Subcutaneous abdominal adipose tissue (tissue), 5 donors: Measurements from ENCODE around the gene TK1.

Source experiments
- H3K27ac ChIP-seq: one replicate; pipeline ENCODE4 v1.7.0; 2013; ENCODE audit warnings: low read depth, mild to moderate bottlenecking, inconsistent platforms, low read length, moderate library complexity
- H3K27me3 ChIP-seq, 5 donors: one replicate each; pipeline ENCODE4 v1.7.0; 2013; ENCODE audit warnings: low read length in 5 of 5, inconsistent platforms in 1 of 5; ENCODE audit not compliant: control insufficient read depth in 5 of 5, insufficient read depth in 4 of 5
- H3K36me3 ChIP-seq, 5 donors: one replicate each; pipeline ENCODE4 v1.7.0; 2013; ENCODE audit warnings: low read length in 5 of 5; ENCODE audit not compliant: control insufficient read depth in 5 of 5, insufficient read depth in 5 of 5
- H3K4me1 ChIP-seq, 5 donors: one replicate each; pipeline ENCODE4 v1.7.0; 2013; ENCODE audit warnings: low read length in 5 of 5, mild to moderate bottlenecking in 3 of 5, moderate library complexity in 1 of 5; ENCODE audit not compliant: control insufficient read depth in 5 of 5, insufficient read depth in 5 of 5
- H3K4me3 ChIP-seq, 5 donors: one replicate each; pipeline ENCODE4 v1.7.0; 2013; ENCODE audit warnings: low read length in 5 of 5, low read depth in 1 of 5
- H3K9ac ChIP-seq, 5 donors: one replicate each; pipeline ENCODE4 v1.7.0; 2013; ENCODE audit warnings: low read length in 5 of 5, mild to moderate bottlenecking in 4 of 5, moderate library complexity in 3 of 5
- H3K9me3 ChIP-seq, 5 donors: one replicate each; pipeline ENCODE4 v1.7.0; 2013; ENCODE audit warnings: low read length in 5 of 5; ENCODE audit not compliant: control insufficient read depth in 5 of 5
- donor health status: healthy.
- donor health status: healthy.
- donor health status: healthy.
- donor health status: healthy.
- donor health status: healthy.

The TK1 gene

DNA sequence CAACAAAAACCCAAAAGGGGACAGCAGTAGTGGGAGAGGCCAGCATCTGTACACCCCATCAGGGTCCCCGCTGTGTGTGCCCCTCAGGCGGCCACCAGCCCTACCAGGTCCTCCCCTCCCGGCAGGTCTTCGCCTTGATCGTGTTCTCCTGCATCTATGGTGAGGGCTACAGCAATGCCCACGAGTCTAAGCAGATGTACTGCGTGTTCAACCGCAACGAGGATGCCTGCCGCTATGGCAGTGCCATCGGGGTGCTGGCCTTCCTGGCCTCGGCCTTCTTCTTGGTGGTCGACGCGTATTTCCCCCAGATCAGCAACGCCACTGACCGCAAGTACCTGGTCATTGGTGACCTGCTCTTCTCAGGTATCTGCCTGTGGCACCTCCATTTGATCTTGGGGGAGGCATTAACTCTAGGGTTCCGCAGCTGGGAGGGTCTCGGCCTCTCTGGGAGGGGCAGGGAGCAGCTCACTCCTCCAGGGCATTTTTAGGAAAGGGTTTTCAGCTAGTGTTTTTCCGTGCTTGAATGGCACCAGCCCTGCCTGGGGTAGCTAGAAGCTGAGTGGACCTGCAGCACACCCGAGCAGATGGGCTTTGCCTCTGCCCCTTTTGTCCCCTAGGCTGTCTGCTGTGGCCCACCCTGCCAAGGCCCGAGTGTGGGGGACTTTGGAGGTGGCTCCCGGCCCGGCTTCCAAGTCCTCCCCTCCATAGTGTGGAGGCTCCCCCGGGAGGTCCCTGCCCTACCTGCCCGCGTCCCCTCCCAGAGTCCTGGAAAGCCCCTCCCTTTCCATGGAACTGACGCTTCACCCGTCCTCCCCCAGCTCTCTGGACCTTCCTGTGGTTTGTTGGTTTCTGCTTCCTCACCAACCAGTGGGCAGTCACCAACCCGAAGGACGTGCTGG lies 15.9 kb downstream of the TK1 start:
- Histone ChIP-seq H3K4me3 (no peak overlapping the region), H3K4me1 (peaks cover 8 to 72% (median 53%) of the 10 kb centered on the region in 5 donors), H3K9me3 (no peaks in the 10 kb centered on the region), H3K27ac (no peak overlapping the region), H3K27me3 (no peaks in the 10 kb centered on the region), H3K36me3 (peaks cover 0 to 25% (median 19%) of the 10 kb centered on the region in 5 donors), H3K9ac (no peak overlapping the region)

DNA sequence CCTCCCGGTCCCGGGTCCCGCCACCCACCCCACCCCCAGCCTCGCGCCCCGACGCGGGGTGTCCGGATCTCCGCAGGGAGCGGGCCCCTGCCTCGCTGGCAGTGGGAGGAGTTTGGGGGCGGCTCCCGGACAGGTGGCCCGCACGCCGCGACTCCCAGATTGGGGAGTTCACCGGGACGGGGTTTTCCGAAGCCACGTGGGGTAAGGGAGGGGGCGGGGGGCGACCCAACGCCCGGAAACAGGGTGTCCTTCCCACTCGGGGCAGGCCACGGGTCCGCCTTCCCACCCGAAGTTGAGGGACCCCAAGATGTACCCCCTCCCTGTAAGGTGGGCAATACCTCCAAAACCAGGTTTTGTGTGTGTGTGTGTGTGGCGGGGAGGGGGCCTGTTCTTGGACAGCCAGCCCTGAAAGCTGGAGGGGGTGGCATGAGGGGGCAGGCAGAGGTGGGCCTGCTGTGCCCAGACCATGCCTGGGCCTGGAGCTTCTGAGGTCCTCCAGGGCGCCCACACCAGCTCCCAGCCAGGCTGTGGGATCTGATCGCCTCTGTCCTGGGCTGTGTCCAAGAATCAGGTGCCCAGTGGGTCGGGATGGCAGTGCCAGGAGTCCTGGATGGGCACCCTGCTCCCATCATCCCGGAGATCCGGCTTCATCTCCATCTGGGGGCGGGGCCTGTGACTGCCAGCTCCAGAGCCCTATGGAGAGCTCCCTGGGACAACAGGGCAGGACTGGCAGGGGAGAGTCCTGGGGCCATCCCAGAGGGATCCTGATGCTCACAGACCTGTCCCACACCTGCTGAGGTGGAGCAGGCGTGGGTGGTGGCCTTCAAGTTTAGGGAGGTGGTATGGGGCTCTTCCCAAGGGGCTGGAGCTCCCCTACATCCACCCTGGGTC lies 17.7 kb downstream of the TK1 start:
- Histone ChIP-seq H3K4me3 (peak overlapping the region; percentile 40 to 70 (median 64)), H3K4me1 (peaks cover under 1 to 54% (median 35%) of the 10 kb centered on the region in 5 donors), H3K9me3 (no peaks in the 10 kb centered on the region), H3K36me3 (peaks cover 0 to 25% (median 19%) of the 10 kb centered on the region in 5 donors), H3K27ac (no peak overlapping the region), H3K9ac (peak overlapping the region in 4 of 5 donors; percentile 66 to 74 (median 71)), H3K27me3 (no peaks in the 10 kb centered on the region)

- Histone ChIP-seq H3K9me3 (no peaks in the 10 kb centered on the region), H3K4me1 (peaks cover 0 to 46% (median 28%) of the 10 kb centered on the region in 5 donors), H3K27ac (no peak within 1 kb of the TSS), H3K9ac (peak within 1 kb of the TSS in 4 of 5 donors; percentile 68 to 82 (median 76)), H3K36me3 (peaks cover 0 to 24% (median 19%) of the 10 kb centered on the region in 5 donors), H3K27me3 (no peaks in the 10 kb centered on the region), H3K4me3 (peak within 1 kb of the TSS; percentile 59 to 70 (median 64))
These were observed 18.5 kb downstream of the TK1 start, which contains the start of gene SYNGR2 for GRCh38 chr17:78168242-78168902. TSS of gene SYNGR2 (plus strand) at chr17:78168581. CDS start at chr17:78168617, 36 bp downstream.

GRCh38 chr17:78166416-78166815 lies 20.4 kb downstream of the TK1 start:
- no peak overlapping the region for H3K9ac ChIP-seq
- no peak overlapping the region for H3K4me3 ChIP-seq
- H3K4me1 ChIP-seq: peaks cover 0 to 27% (median 18%) of the 10 kb centered on the region in 5 donors
- H3K27ac ChIP-seq: no peak overlapping the region
- no peaks in the 10 kb centered on the region for H3K27me3 ChIP-seq
- H3K36me3 ChIP-seq: peaks cover 0 to 10% (median 5%) of the 10 kb centered on the region in 5 donors
- H3K9me3 ChIP-seq: no peaks in the 10 kb centered on the region

GRCh38 chr17:78164748-78165607 lies 21.9 kb downstream of the TK1 start:
- Histone ChIP-seq H3K27ac (no peak overlapping the region), H3K4me3 (no peak overlapping the region), H3K9ac (no peak overlapping the region), H3K27me3 (no peaks in the 10 kb centered on the region), H3K9me3 (no peaks in the 10 kb centered on the region), H3K4me1 (peaks cover 0 to 18% (median 16%) of the 10 kb centered on the region in 5 donors), H3K36me3 (no peaks in the 10 kb centered on the region)

DNA sequence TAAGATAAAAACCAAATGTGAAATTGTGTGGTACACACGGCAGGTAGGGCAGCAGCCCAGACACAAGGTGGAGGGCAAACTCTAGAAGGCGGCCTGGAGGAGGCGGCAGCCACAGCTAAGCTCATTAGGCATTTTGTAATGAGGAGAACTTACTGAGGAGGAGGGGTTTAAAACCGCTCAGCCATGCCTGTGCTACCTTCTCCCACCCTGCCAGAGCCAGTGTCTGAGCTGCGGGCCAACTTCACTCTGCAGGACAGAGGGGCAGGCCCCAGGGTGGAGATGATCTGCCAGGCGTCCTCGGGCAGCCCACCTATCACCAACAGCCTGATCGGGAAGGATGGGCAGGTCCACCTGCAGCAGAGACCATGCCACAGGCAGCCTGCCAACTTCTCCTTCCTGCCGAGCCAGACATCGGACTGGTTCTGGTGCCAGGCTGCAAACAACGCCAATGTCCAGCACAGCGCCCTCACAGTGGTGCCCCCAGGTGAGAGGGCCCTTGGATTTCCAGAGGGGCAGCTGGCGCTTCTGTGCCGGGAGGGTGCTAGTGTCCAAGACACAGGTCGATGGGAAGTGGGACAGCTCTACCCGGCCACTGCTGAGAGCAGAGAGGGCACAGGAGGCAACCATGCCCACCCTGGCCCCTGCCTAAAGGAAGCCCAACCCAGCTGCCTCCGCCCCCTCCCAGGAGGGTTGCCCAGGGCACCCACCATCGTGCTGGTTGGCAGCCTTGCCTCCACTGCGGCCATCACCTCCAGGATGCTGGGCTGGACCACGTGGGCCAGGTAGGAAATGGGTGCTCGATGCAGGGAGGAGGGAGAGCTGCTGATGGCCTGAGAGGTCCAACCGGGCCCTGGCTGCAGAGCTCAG lies 22.7 kb downstream of the TK1 start:
- H3K9ac ChIP-seq: no peak overlapping the region
- H3K4me3 ChIP-seq: no peak overlapping the region
- no peaks in the 10 kb centered on the region for H3K9me3 ChIP-seq
- no peak overlapping the region for H3K27ac ChIP-seq
- no peaks in the 10 kb centered on the region for H3K27me3 ChIP-seq
- peaks cover 0 to 17% (median 15%) of the 10 kb centered on the region in 5 donors for H3K4me1 ChIP-seq
- no peaks in the 10 kb centered on the region for H3K36me3 ChIP-seq

- peaks cover 0 to 13% (median 8%) of the 10 kb centered on the region in 5 donors for H3K4me1 ChIP-seq
- no peaks in the 10 kb centered on the region for H3K36me3 ChIP-seq
- no peaks in the 10 kb centered on the region for H3K9me3 ChIP-seq
- no peak overlapping the region for H3K9ac ChIP-seq
- no peak overlapping the region for H3K27ac ChIP-seq
- H3K4me3 ChIP-seq: peak overlapping the region in 1 of 5 donors; percentile 35
- H3K27me3 ChIP-seq: no peaks in the 10 kb centered on the region
These were observed 27.2 kb downstream of the TK1 start for GRCh38 chr17:78159575-78160158.
